ENCODE results near the gene LILRA1. TPM values are rescaled to one million over a fixed set of nuclear protein-coding genes. Genes with fewer than 3 reads are reported as not detected.
"Not testable (repeated sequence)": the region's sequence is repeated elsewhere in the genome, so short reads cannot be mapped to it uniquely, and the experiment has no call there.

Gene LILRA1
- total and polyA plus RNA-seq, 9 of the 15 experiments (the other 6 are each of a cell fraction or from before 2014, with no cell fraction given) = not detected

DNA sequence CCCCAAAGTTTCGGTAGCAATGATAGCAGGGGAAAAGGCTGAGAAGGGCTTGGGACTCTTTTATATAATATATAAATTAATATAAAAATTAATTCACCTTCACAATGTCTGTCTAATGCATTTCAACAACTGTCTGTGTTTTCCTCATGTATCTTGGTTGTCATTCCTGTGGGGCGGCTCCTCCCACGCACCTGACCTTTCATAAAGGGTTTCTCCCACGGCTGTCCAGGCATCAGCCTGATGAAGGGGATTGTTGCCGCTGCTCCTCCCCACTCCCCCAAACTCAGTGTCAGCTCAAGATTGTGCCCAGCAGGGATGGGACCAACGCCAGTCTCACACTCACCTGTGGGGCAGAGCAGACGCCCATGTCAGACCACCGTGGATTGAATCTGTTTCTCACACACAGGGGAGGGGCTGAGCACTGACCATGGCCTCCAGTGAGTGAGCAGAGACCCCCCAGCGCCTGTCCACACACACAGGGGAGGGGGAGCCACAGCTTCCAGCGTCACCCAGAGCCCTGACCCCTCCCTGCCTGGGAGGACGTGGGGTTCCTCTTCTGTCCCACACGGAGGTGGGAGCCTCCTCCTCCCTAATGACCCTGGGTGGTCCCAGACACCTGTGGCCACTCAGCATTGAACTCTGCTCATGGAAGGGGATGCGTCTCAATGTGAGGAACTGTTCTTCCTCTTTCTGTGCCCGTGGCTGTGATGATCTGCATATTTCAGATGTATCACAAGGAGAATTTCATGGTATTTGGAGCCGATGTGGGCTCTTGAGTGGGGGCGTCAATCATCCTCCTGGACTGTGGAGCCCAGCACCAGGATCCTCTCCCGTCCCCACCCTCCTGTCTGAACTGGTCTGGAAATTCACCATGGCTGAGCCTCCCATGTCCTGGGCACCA, 21.5 kb upstream of the LILRA1 start:
- DNase-seq (ENCODE audit: extremely low read depth in 1 of 4, low spot score in 3 of 4) = peak in 1 of 4 experiments; percentile 31
- H3K36me3 ChIP-seq (ENCODE audit: control insufficient read depth, insufficient read depth, low read length); POLR2A ChIA-PET; H3K27me3 ChIP-seq (ENCODE audit: control insufficient read depth in 2 of 2, insufficient read depth in 2 of 2, low read length in 2 of 2); ATAC-seq; in situ Hi-C loops (cut with MboI); H3K9me1 ChIP-seq (ENCODE audit: control insufficient read depth, insufficient read depth, low read length); H3K4me3 ChIP-seq; H3K9ac ChIP-seq (ENCODE audit: insufficient read depth in 1 of 2, low read depth in 2 of 2, low read length in 2 of 2); H3K27ac ChIP-seq (ENCODE audit: extremely low read depth, low read depth, low read length); H3K9me3 ChIP-seq (replicated peaks; ENCODE audit: control insufficient read depth, insufficient read depth, low read depth, low read length); BruUV-seq (replicated peaks); H3K79me2 ChIP-seq (ENCODE audit: control insufficient read depth, insufficient read depth, low read length); FAIRE-seq; intact Hi-C loops (cut with micrococcal nuclease); CTCF ChIA-PET (ENCODE audit: low intra/inter-chr PET ratio); H4K20me1 ChIP-seq (replicated peaks; ENCODE audit: control insufficient read depth, insufficient read depth, low read length): not testable (repeated sequence)
- WGBS (ENCODE audit: insufficient coverage, low coverage, missing lambda C conversion rate) = 9% methylated on average over 14 of the region's 17 CpGs
- H3K4me1 ChIP-seq (replicated peaks in 1 of 2; ENCODE audit: control insufficient read depth in 2 of 2, insufficient read depth in 2 of 2, low read length in 2 of 2) = peaks cover 11 to 18% of the 10 kb centered on the region in 2 experiments
- TF ChIP-seq EGR1 (conservative IDR thresholded peaks at IDR 0.05) = peak; percentile 58
- 0 out of 2 replicates have a peak, but pooled peaks have one; percentile 8 for TF ChIP-seq STAG1 (CRISPR knock-in tag; IDR thresholded peaks at IDR 0.05; ENCODE audit: borderline replicate concordance)
- TF ChIP-seq SPI1 (IDR thresholded peaks at IDR 0.05; ENCODE audit: borderline replicate concordance, low read depth, low read length) = peak; percentile 22; the same call in 1 of the 2 replicates
- 0 out of 2 replicates have a peak, but pooled peaks have one; percentile 13 for TF ChIP-seq ZNF584 (CRISPR knock-in tag; IDR thresholded peaks at IDR 0.05; ENCODE audit: low read depth)
- TF ChIP-seq, protein P1, sequence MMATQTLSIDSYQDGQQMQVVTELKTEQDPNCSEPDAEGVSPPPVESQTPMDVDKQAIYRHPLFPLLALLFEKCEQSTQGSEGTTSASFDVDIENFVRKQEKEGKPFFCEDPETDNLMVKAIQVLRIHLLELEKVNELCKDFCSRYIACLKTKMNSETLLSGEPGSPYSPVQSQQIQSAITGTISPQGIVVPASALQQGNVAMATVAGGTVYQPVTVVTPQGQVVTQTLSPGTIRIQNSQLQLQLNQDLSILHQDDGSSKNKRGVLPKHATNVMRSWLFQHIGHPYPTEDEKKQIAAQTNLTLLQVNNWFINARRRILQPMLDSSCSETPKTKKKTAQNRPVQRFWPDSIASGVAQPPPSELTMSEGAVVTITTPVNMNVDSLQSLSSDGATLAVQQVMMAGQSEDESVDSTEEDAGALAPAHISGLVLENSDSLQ (IDR thresholded peaks at IDR 0.05) = 0 out of 2 replicates have a peak, but pooled peaks have one; percentile 7
- TF ChIP-seq, protein P2, sequence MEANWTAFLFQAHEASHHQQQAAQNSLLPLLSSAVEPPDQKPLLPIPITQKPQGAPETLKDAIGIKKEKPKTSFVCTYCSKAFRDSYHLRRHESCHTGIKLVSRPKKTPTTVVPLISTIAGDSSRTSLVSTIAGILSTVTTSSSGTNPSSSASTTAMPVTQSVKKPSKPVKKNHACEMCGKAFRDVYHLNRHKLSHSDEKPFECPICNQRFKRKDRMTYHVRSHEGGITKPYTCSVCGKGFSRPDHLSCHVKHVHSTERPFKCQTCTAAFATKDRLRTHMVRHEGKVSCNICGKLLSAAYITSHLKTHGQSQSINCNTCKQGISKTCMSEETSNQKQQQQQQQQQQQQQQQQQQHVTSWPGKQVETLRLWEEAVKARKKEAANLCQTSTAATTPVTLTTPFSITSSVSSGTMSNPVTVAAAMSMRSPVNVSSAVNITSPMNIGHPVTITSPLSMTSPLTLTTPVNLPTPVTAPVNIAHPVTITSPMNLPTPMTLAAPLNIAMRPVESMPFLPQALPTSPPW (CRISPR knock-in tag; IDR thresholded peaks at IDR 0.05) = peak; percentile 7; the same call in 1 of the 2 replicates
- peak overlapping the region; percentile 74; the same call in 1 of the 2 replicates for H3K4me2 ChIP-seq (ENCODE audit: insufficient read depth, low read length)
- peak overlapping the region; percentile 26; the same call in 1 of the 2 replicates for H2AFZ ChIP-seq (ENCODE audit: low read depth, low read length)

Measured in K562 (cell line).